Liver (tissue), 3 donors: ENCODE measurements around the gene ALDH1A1.

Experiments
- EGR1 ChIP-seq, 2 donors: IDR thresholded peaks; 2 replicates each; pipeline ENCODE4 v1.6.1; 2016 to 2018; ENCODE audit warnings: antibody characterized with exemption in 2 of 2, low read depth in 2 of 2
- HNF4G ChIP-seq: IDR thresholded peaks from 2 replicates; pipeline ENCODE4 v1.6.1; 2016; ENCODE audit warnings: antibody characterized with exemption
- JUND ChIP-seq, 2 donors: IDR thresholded peaks; 2 replicates each; pipeline ENCODE4 v1.6.1; 2016; ENCODE audit warnings: antibody characterized with exemption in 2 of 2
- RXRA ChIP-seq, 2 donors: IDR thresholded peaks; 2 replicates each; pipeline ENCODE4 v1.6.1; 2017 to 2018; ENCODE audit warnings: antibody characterized with exemption in 2 of 2, mild to moderate bottlenecking in 1 of 2
- TF ChIP-seq, protein P1 (sequence below): fragments of 150-350 bp; IDR thresholded peaks from 2 replicates; pipeline ENCODE4 v1.5.1; 2017; ENCODE audit warnings: improper control_type of control experiment, low read depth, low read length; ENCODE audit not compliant: missing input control
- TF ChIP-seq, protein P2 (sequence below): IDR thresholded peaks from 2 replicates; pipeline ENCODE4 v1.6.1; 2016; ENCODE audit warnings: antibody characterized with exemption
- TF ChIP-seq, protein P3 (sequence below): IDR thresholded peaks from 2 replicates; pipeline ENCODE4 v1.6.1; 2016; ENCODE audit warnings: antibody characterized with exemption, mild to moderate bottlenecking
- donor health status: healthy.
- donor health status: healthy.

GRCh38 chr9:72897069-72897649 is 55.7 kb downstream of the ALDH1A1 start:
- TF ChIP-seq, protein P1, sequence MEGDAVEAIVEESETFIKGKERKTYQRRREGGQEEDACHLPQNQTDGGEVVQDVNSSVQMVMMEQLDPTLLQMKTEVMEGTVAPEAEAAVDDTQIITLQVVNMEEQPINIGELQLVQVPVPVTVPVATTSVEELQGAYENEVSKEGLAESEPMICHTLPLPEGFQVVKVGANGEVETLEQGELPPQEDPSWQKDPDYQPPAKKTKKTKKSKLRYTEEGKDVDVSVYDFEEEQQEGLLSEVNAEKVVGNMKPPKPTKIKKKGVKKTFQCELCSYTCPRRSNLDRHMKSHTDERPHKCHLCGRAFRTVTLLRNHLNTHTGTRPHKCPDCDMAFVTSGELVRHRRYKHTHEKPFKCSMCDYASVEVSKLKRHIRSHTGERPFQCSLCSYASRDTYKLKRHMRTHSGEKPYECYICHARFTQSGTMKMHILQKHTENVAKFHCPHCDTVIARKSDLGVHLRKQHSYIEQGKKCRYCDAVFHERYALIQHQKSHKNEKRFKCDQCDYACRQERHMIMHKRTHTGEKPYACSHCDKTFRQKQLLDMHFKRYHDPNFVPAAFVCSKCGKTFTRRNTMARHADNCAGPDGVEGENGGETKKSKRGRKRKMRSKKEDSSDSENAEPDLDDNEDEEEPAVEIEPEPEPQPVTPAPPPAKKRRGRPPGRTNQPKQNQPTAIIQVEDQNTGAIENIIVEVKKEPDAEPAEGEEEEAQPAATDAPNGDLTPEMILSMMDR: no peak
- TF ChIP-seq, protein P2, sequence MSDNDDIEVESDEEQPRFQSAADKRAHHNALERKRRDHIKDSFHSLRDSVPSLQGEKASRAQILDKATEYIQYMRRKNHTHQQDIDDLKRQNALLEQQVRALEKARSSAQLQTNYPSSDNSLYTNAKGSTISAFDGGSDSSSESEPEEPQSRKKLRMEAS: no peak
- TF ChIP-seq RXRA (IDR thresholded peaks at IDR 0.05) (no peak), HNF4G (no peak), JUND (IDR thresholded peaks at IDR 0.05) (no peak), EGR1 (IDR thresholded peaks at IDR 0.05; ENCODE audit: low read depth in 2 of 2) (no peak)
- TF ChIP-seq, protein P3, sequence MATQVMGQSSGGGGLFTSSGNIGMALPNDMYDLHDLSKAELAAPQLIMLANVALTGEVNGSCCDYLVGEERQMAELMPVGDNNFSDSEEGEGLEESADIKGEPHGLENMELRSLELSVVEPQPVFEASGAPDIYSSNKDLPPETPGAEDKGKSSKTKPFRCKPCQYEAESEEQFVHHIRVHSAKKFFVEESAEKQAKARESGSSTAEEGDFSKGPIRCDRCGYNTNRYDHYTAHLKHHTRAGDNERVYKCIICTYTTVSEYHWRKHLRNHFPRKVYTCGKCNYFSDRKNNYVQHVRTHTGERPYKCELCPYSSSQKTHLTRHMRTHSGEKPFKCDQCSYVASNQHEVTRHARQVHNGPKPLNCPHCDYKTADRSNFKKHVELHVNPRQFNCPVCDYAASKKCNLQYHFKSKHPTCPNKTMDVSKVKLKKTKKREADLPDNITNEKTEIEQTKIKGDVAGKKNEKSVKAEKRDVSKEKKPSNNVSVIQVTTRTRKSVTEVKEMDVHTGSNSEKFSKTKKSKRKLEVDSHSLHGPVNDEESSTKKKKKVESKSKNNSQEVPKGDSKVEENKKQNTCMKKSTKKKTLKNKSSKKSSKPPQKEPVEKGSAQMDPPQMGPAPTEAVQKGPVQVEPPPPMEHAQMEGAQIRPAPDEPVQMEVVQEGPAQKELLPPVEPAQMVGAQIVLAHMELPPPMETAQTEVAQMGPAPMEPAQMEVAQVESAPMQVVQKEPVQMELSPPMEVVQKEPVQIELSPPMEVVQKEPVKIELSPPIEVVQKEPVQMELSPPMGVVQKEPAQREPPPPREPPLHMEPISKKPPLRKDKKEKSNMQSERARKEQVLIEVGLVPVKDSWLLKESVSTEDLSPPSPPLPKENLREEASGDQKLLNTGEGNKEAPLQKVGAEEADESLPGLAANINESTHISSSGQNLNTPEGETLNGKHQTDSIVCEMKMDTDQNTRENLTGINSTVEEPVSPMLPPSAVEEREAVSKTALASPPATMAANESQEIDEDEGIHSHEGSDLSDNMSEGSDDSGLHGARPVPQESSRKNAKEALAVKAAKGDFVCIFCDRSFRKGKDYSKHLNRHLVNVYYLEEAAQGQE: no peak
